ENCODE measurements around the gene ABCB8. TPM values are rescaled to one million over a fixed set of nuclear protein-coding genes. Genes with fewer than 3 reads are reported as not detected.

ABCB8 gene
- total and polyA plus RNA-seq, 2 of the 8 experiments (the other 6 are each of a cell fraction or from before 2014, with no cell fraction given): 17.7 to 27.0 TPM

DNA sequence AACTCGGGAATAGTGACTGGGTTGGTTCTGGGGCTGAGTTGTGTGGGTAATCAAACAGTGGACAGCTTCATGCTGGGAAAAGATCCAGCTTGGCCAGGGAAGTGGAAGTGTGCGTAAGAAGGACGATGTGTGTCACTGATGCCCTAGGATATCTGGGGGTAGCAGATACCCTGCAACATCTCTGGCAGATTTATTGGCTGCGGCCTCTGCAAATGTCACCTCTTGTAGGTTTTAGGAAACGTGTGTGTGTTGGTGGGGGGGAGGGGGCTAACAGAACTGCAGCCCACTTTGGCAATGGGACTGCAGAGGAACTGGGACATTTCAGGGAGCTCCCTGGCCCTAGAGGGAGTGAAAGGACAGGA, 57.1 kb downstream of the ABCB8 start (continued):
- TF ChIP-seq JUND (IDR thresholded peaks at IDR 0.05; ENCODE audit: low read length) (no peak), POLR2AphosphoS5 (IDR thresholded peaks at IDR 0.05; ENCODE audit: low read depth, low read length) (0 out of 2 replicates have a peak, but pooled peaks have one; percentile 8), TAF7 (optimal IDR thresholded peaks at IDR 0.05; ENCODE audit: borderline replicate concordance, low read depth, low read length) (no peak)
